ENCODE results near the gene FNDC3B.
"Not testable (repeated sequence)": the region's sequence is repeated elsewhere in the genome, so short reads cannot be mapped to it uniquely, and the experiment has no call there.

The FNDC3B gene

DNA sequence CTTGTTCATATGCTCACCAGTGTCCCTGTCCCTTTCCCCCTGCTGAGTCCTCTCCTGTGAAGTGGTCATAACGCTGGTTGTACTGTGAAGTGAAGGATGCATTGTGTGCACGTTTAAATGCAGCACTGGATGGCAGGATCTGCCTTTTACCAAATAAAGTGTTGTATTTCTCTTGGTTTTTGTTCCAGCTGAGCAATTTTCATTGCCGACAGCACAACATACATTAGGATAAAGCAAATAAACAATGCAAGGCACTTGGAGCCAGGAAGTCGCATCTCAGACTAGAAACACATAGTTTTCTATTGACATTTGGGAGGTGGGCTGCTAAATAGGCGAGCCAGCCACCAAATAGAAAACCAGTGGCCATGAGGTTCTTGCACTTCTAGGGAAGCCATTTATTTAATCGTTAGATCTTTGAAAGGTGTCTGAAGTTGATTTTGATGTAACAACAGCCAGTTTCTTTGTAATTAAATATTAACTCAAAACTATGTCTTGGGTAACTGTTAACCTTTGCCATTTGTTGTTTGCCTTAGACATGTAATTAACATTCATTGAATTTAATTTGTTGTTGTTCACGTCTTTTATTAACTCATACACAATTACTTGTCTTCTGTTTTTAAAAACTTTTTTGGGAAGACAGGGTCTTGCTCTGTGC lies 185.3 kb downstream of the FNDC3B start:
- DNase-seq, result no peak

DNA sequence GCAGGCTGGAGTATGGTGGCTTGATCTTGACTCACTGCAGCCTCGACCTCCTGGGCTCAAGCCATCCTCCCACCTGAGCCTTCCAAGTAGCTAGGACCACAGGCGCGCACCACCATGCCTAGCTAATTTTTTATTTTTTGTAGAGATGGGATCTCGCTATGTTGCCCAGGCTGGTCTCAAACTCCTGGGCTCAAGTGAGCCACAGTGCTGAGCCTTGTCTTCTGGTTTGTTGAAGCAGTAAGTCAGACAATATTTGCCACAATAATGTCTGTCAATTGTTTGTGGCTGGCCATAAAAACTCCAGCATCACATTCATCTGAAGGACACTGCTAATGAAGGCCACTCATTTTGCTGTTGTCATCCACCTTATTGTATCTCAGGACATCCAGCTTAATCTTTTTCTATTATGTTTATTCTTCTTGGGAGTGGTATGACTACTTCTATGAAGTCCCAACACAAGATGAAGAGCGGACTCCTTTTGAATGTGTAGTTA lies 185.9 kb downstream of the FNDC3B start:
- DNase-seq, result no peak

DNA sequence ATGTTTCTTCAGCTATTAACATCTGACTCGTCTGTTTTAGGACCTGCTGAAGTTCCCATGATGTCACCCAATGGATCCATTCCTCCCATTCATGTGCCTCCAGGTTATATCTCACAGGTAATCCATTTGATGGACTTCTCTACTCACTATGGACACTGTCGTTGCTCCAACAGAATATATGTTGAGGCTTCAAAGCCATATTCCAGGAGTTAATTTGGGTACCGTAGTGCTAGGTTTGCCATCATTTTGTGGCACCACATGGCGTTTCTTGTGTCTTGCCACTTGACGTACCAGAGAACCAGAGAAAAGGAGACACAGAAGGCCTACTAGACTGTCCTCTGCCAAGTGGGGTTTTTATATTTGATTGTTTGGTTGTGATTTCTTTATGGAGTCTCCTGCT lies 187.5 kb downstream of the FNDC3B start:
- DNase-seq, result no peak

DNA sequence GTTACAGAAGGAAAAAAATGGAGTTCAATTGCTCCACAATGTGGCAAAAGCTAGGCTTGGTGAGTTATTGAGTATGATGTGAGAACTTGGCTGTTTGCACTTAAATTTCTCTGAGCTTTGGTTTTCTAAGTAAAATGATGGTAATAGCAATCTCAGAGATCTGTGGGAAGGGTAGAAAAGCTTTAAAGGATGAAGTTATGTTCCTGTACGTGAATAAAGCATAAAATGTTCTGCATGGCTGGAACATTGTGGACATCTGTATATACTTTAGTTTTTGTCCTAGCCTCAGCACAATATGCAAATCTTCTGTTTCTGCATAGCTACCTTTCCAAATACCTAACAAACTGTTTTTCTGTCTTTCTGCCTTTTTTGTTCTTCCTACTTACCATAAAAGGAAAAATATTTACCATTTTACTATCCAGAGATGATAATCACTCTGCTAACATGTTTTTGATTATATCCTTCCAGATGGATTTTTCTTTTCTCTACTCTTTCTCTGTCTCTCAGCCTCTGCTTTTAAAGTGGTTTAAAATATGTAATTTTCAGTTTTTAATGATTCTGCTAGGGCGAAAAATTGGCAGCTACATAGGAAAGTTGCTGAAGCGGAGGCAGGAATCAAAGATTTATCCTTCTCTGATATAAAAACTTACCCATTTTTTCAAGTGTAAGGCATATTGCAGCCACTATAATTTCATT lies 188.1 kb downstream of the FNDC3B start:
- no peak for DNase-seq

DNA sequence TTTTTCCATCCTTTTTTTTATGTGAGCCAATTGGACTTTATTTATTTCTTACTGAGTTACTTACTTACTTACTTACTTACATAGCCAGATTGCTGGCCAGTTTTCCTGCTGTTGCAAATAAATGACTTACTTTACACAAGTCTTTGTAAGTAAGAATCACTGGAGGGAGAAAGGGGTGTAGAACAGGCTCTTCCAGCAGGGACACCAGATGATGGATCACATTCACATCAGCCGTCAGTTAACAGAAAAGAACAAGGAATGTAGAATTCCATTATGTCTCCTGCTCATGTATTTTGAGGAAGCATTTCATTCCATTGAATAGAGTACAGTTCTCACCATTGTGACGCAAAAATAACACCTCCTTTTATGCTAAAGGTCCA lies 188.6 kb downstream of the FNDC3B start:
- DNase-seq, result no peak

DNA sequence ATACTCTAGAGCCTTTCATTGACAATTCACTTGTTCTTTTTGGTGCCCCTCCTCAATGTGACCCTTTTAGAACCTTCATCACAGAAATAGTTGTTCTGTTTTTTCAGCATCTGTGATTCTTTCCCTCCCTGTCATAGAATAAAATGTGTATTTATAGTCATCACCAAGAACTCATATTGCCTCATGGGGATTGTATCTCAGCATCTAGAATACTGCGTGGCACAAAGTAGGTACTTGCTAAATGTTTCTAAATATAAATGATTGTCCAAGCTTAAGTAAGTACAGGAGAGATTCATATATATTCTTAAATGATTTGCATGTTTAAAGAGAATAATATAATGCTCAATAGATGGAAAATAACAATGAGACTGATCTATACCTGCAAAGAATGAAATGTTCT lies 190.1 kb downstream of the FNDC3B start:
- no peak for DNase-seq

DNA sequence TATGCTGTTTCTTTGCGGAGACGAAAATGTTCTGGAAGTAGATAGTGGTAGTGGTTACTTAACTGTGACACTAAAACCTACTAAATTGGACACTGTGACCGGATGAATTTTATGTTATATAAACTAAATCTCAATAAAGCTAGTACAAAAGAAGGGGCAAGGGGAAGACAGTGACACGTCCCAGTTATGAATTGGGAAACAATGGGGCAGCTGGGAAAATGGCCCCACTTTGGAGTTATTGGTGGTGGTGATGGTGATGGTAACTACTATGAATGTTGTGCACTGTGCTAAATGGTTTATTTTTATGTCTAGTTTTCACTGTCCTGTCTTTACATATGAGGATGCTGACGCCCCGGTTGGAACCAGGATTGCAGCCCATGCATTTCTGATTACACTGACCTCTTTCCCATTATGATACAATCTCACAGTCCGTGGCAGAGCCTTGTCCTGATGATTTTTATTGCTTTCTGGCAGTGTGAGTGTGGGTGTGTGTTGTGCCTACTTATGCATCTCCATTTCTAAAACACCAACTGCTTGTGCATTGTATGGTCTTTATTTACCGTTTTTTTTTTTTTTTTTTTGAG lies 192.0 kb downstream of the FNDC3B start:
- DNase-seq, result no peak

DNA sequence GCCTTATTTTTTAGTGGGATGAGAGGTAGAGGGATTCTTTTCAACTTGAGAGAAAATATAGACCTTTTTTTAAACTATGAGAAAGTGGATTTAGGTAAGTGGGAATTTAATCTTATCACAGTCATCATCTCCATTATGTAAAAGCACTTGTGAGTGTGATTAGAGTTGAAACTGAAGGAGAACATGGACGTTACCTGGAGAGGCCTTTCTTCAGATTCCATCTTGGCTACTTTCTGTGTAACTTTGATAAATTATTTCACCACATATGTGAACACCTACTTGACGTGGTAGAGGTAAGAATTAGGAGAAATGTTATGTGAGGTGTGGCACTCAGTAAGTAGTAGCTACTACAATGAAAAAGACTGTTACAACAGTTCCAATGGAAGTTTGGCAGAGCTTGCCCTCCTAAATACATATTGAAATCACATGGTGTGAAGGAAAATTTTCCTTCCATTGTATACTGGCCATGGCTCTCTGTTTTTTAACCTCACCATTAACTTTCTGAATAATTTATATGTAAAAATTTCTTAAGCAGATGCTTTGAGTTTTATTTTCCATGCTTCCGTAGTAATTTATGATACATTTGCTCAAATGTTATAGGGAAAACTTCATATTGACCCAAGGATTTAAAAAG lies 193.3 kb downstream of the FNDC3B start:
- no peak for DNase-seq

DNA sequence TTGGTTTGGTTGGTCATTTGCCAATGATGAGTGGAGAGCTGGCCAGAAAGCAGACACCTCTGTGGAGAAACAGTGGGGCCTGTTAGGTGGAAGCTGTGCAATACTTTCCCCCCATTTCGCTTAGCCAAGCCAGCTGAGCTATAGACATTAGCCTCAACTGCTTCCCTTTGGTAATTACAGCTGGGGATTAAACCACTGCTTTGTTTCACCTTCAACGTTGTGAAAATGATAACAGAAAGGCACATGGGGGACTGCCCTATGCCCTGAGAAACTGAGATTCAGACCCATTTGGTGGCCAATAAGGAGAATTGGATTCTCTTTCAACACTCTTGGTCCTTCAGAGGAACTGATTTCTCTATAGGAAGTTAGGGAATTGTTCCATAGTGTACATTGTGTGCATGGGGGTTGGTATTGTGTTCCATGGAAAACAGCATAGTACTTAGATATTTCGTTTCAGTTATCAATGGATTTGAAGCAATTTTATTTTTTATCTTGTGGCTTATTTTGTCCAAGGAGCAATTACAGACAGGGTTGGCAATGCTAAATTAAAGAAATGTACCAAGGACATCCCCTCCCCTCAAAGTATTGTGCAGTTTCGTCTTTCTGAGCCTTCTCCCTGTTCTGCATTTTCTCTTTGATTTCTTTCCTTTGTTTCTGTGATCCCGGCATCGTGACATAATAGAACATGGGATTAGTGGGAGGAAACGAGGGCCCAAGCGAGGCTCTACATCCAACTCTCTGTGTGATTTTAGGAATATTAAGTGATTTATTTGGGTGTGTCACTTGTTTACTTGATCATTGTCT lies 194.3 kb downstream of the FNDC3B start:
- DNase-seq, result no peak

DNA sequence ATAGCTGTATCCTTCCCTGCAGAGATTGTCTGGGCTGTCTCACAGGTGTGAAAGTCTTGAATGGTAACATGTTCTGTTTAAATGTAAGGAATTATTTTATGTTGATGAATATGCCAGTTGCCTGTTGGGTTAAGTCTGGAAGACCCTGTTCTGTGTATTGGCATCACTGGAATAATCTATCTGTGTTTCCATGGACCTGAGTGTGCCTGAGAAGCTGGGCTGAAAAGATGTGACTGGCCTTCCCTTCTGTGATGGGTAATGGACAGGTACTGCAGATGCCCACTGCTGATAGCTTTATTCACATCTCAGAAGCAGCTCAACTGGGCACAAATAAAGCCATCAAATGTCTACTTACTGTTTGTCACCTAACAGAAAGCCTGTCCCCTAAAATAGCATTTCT lies 196.3 kb downstream of the FNDC3B start:
- no peak for DNase-seq

DNA sequence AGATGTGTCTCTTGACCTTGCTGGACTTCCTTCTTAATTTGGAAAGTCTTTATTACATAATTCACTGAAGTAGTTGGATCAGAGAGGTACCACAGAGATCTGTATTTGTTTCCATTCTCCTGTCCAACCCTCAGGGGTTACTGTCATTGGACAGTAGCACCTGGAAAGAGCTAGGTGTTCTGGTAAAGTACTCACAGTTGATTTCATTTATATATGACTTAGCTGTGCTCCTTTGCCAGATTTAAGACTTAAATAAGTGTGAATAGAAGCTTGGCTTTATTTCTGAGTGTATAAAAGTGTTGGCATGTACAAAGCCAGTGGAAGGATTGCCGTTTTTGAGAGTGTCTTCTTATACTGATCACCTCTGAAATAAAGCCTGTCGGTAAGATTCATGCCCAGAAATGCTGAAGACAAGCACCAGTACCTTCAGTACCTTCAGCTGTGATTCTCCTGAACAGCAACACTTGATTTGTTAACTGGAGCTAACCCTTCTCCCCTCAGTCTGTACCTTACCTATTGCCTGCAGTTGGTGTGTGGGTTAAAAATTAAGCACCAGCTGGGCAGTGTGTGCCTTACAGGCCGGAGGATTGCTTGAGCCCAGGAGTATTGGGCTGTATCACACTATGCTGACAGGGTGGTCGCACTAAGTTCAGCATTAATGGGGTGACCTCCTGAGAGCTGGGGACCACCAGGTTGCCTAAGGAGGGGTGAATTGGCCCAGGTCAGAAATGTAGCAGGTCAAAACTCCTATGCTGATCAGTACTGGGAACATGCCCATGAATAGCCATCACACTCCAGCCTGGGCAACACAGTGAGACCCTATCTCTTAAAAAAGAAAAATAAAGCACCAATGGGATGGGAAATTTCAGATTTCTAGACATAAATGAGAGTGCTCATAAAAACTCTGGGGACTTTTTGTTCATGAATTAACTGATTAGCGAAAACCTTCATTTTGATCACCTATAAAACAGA lies 197.7 kb downstream of the FNDC3B start:
- DNase-seq, result no peak

DNA sequence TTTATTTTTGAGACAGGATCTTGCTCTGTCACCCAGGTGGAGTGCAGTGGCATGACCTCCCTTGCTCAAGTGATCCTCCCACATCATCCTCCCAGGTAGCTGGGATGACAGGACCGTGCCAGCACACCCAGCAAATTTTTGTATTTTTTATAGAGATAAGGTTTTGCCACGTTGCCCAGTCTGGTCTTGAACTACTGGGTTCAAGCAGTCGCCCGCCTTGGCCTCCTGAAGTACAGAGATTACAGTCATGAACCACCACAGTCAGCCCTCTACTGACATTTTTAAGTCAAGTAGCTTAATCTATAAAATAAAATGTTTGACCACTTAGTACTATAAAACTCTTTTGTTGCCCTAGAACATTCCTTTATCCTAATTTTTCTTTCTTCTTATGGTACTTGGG lies 198.8 kb downstream of the FNDC3B start:
- no peak for DNase-seq

DNA sequence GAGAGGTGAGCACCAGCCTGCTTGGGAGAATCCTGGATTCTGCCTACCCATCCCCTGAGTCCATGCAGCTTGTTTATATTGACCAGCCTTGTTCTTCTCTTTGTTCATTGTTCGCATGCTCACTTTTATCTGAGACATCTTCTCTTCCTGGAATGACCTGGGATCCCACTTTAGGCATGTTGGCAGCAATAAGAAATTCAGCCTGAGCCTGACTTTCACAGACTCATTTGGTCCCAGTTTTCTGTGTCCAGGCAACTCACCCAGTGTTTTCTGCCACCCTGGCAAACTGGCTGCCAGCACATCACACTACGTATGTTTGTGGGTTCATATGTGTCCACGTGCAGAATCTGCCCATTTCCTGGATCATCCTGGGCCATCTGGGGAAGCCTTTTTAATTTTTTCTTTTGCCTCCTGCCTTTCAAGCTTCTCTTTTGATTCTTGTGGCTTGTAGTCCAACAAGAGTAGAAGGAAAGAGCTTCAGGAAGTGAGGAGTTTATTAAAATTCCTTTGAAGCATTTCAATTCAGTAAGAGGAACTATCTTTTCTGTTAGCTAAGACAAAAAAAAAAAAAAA lies 199.9 kb downstream of the FNDC3B start:
- DNase-seq, result no peak

DNA sequence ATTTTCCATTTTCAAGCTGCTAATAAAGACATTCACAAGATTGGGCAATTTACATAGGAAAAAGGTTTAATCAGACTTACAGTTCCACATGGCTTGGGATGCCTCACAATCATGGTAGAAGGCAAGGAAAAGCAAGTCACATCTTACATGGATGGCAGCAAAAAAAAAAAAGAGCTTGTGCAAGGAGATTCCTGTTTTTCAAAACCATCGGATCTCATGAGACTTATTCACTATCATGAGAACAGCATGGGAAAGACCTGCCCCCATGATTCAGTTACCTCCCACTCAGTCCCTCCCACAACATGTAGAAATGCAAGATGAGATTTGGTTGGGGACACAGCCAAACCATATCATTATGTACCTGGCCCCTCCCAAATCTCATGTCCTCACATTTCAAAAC lies 202.0 kb downstream of the FNDC3B start:
- DNase-seq, result no peak

DNA sequence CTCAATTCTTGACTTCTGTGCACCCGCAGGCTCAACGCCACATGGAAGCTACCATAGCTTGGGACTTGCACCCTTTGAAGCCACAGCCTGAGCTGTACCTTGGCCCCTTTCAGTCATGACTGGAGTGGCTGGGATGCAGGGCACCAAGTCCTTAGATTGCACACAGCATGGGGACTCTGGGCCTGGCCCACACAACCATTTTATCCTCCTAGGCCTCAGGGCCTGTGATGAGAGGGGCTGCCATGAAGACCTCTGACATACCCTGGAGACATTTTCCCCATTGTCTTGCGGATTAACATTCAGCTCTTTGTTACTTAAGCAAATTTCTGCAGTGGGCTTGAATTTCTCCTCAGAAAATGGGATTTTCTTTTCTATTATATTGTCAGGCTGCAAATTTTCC lies 203.1 kb downstream of the FNDC3B start:
- not testable (repeated sequence) for DNase-seq

DNA sequence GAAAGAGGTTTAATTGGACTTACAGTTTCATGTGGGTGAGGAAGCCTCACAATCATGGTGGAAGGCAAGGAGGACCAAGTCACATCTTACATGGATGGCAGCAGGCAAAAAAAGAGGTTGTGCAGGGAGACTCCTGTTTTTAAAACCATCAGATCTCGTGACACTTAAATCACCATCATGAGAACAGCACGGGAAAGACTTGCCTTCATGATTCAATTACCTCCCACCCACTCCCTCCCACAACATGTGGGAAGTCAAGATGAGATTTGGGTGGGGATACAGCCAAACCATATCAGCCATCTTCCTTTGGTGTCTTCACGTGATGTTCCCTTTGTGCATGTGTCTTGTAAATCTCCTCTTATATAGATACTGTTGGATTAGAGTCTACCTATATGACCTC lies 204.0 kb downstream of the FNDC3B start:
- DNase-seq, result not testable (repeated sequence)

DNA sequence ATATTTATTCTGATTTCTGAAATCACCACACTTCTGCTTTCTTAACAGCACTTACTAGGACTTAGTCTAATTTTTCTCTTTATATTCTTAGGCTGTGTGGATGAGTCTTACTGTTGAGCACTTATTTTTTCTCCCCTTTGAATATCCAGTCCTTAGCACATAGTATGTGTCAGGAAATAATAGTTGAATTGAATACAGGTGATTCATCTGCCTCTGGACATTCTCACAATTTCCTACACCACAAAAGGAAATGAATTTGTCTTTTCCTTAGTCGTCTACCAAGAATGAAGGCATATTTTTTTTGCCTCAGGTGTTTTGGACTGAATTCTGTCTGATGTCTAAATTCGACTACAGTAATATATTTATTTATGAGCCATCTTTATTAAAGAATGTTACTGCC lies 204.6 kb downstream of the FNDC3B start:
- no peak for DNase-seq

DNA sequence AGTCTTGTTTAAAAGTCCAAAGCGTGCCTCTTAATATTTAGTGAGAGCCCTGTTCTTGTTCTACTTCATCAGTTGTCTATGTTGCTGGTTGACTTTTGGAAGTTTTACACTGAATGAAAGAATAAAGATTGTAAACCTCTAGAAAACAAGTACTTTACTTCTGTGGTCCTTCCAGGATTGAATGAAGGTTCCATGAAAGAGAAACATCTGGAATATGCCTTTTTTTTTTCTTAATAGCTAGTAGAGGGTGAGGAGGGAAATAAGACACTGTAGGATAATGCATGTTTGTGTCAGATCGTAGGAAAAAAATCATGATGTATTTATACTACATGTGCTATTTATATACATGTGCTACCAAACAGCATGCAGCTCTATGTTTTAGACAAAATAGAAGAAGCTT lies 205.9 kb downstream of the FNDC3B start:
- DNase-seq, result no peak

DNA sequence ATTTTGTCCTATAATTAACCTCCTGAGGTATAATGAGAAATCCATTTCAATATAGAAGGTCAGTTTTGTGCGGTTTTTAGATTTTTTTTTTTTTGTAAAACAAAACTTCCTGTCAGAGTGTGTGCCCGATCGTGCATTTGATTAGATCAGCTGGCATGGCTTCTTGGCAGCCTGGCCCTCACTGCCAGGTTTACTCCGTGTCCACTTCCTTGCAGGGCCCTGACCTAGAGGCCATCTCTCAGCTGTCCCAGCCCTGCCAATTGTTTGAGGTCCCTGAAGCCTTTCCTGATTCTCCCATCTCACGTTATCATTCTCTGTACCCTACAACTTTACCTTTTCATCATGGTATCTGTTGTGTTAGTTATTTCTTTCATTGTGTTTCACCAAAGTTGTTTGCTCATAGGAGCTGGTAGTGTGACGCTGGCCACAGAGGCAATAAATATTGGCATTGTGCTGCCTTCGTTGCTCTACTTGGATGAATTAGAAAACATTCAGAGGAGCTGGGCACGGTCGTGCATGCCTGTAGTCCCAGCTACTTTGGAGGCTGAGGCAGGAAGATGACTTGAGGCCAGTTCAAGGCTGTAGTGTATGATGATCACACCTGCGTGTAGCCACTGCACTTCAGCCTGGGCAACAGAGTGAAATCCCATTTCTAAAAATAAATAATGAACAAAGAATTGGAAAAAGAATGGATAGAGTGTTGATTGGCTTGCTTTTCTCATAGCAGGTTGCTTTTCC lies 206.9 kb downstream of the FNDC3B start:
- DNase-seq, result no peak

DNA sequence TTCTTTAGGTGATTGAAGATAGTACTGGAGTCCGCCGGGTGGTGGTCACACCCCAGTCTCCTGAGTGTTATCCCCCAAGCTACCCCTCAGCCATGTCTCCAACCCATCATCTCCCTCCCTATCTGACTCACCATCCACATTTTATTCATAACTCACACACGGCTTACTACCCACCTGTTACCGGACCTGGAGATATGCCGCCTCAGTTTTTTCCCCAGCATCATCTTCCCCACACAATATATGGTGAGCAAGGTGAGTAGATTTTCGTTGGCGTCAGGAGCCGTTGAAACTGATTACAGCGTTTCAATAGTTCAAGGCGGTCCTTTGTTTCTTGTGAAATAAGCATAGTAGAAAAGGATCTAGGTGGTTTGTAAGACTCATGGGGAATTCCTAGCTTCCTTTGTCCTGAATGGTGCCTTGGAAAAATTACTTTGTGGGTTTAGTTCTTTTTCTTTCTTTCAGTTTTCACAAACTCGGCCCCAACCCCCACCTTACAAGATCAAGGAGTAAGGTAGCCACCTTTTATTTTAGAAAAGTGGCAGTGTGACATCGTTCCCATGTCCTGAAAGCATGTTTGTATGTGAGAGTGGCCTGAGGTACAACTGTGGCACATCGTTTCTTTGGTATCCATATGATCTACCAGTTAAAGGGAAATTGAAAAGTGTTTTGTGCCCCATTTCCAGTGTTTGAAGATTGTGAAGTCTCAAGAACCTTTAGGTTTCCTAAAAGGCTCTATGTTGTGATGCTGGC lies 208.3 kb downstream of the FNDC3B start:
- no peak for DNase-seq

Data from activated CD8-positive, alpha-beta memory T cell treated with anti-CD3 and anti-CD28 coated beads for 24 hours (primary cell).